NCI-H128 (cell line): ENCODE results near the gene POLG.
A peak's percentile ranks its signal among the peaks of the same experiment; 100 is the strongest.

Source experiments
- DNase-seq: peaks from one replicate; lab custom pipeline; 2025; ENCODE audit not compliant: unreplicated experiment; lab: John Stamatoyannopoulos, UW

POLG gene

DNA sequence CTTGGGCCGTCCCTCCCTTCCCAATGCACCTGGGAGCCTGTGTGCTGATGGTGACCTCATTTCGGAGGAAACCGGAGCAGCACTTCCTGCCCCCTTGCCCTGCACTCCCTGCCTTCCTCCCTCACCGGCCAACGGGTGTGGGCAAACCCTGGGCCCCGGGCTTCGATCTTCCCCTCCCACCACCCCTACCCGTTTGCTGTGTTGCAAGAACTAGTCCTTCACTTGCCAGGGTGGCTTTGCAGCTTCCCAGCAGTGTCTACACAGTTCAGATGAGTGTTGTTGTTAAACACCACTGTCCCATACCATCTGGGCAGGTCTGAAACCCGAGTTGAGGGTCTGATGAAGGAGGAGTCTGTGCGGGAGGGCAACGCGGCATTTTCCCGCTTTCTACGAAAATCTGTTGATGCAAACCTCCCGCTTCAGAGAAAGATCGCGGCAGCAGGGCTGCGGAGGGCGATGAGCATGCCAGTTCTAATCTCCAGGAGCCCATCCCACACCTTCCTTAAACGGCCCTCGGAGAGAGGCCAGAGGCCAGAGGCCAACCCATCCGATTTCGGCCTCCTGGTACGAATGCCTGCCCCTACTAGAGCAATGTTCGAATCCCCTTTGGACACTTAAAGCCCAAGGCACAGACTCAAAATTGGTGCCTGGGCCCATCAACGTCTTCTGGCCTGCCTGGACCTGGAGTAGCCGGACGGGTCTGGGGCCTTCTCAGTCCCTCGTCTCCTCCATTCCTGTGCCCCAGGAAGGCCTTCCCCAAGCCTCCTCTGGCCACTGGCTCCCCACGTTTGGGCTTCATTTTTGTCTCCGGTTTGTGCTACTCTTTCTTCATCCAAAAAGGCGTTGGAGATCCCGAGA lies 35.7 kb upstream of the POLG start:
- DNase-seq = no peak

DNA sequence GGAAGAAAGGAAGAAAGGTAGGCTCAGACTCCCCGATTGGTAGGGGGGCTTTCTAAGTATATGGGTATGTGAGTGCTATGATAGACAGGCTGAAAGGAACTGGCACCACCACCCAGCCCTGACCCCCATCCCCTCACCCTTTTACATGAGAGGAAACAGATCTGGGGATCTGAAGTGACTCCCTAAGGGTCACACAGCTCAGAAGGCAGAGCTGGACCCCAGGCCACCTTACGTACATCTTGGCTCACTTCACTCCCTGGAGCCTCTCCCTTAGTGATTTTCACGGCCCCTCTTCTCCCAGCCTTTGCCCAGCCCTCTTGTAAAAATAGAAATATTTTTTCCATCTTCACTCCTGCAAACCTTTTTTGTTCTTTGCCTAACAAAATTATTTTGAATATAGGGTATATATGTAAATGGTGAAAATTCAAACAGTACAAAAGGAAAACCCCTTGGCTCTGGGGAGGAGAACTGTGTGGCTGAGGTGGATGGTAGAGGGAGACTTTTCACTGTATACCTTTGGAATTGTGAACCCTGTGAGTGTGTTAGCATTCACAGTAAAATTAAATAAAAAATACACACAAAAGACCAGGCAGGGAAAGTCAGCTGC lies 34.8 kb upstream of the POLG start:
- DNase-seq = no peak

- DNase-seq = no peak
Measured at GRCh38 chr15:89368566-89369223, 34.1 kb upstream of the POLG start.

DNA sequence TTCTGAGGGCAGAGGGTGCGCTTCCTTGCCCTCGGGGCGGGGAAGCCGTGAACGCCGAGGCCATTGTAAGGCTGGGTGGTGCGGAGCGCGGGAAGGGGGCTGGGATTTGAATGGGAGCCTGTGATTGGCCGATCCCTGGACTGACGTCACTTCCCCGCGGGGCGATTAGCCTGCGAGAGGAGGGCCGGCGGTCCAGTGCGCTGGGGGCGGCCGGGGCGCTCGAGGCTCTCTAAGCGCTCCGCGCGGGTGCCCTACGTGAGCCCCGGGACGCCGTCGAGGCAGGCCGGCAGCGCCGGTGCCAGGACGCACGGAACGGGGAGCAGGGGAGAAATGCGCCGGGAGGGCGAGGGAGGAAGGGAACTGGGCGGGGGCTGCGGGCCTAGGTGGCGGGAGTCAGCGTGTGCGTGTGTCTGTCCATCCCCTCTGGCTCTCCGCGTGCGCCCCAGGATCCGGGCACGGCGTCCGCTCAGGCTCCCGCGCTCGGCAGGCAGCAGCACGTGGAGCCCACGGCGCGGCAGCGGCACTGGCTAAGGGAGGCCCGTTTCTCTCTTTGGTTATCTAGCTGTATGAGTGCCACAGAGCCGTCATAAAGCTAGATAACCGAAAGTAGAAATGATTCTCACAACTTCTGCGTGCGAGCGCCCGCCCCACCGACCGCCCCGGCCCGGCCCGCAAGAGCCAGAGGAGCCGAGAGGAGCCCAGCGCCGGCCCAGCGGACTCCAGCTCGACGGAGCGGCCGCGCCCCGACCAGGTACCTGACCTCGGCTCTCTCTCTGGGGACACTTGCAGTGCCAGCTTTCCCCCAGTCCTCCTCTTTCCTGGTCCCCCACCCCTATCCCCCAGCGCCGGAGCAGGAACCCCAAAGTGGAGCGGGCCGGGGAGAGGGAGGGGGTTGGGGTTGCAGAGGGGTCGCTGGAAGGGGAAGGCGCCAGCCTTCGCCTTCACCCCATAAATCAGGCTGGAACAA lies 33.1 kb upstream of the POLG start:
- peak; percentile 57 for DNase-seq

- no peak for DNase-seq
Measured at GRCh38 chr15:89366656-89367393, 32.2 kb upstream of the POLG start.

DNA sequence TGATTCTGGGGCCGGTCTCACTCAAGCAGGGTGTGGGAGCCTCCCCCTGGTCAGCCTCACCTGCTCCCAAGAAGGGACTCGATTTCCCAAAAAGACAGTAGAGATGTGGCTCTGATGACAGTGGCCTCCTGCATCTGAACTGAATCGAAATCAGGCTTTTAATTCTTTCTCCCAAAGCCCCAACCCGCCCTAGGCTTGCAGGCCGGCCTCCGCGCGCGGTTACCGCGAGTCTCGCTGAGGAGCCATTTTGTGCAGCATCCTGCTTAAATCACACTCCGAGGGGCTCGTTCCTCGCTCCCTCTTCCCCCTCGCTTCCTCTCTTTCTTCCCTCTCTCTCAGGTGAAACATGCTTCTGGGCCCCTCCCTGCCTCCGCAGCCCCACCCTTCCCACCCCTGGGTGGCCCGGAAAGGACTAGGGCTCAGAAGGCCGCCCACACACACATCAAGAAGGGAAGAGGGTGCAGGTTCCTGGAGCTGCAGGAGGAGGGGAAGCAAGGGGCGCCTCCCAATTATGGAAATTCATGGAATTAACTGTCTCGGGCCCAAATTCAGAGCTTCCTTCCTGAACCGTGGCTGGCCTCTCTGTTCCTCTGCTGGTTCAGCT lies 30.9 kb upstream of the POLG start:
- DNase-seq = no peak

GRCh38 chr15:89364741-89365450 lies 30.3 kb upstream of the POLG start:
- DNase-seq = no peak

GRCh38 chr15:89364341-89364740 lies 29.7 kb upstream of the POLG start:
- DNase-seq = no peak

DNA sequence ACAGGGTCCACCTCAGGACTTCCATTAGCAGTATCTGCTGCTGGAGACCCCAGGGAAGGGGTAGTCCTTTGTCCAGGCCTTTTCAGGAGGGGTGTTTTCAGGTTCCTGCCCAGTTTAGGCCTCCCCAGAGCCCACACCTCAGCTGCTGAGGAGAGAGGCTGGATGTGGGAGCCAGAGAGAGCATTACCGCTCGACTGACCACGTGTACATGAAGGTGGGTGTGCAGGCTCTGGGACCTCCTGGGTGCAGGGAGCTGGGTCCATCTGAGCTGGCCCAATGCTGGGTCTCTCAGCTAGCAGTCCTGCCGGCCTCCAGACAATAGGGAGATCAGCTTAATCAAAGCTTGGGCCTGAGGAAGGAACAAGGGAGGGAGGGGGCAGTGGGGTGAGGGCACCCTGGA lies 29.1 kb upstream of the POLG start:
- DNase-seq = no peak

DNA sequence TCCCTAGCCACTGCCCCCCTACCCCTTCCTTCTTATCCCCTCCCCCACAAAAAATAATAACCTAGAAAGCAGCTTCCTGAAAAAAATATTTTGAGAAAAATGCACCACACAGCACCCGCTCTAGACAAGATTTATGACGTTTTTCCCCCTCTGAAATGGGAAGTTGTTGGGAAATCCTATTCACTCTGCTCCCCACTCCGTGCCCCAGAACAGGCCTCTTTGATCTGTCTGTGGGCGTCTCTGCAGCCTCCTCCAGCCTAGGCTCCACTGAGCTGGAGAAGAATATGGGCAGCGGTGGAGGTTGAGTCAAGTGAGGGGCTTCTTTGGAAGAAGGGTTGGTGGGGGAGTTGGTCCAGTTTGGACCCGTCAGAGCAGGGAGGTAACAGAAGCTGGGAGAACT lies 28.5 kb upstream of the POLG start:
- no peak for DNase-seq

DNA sequence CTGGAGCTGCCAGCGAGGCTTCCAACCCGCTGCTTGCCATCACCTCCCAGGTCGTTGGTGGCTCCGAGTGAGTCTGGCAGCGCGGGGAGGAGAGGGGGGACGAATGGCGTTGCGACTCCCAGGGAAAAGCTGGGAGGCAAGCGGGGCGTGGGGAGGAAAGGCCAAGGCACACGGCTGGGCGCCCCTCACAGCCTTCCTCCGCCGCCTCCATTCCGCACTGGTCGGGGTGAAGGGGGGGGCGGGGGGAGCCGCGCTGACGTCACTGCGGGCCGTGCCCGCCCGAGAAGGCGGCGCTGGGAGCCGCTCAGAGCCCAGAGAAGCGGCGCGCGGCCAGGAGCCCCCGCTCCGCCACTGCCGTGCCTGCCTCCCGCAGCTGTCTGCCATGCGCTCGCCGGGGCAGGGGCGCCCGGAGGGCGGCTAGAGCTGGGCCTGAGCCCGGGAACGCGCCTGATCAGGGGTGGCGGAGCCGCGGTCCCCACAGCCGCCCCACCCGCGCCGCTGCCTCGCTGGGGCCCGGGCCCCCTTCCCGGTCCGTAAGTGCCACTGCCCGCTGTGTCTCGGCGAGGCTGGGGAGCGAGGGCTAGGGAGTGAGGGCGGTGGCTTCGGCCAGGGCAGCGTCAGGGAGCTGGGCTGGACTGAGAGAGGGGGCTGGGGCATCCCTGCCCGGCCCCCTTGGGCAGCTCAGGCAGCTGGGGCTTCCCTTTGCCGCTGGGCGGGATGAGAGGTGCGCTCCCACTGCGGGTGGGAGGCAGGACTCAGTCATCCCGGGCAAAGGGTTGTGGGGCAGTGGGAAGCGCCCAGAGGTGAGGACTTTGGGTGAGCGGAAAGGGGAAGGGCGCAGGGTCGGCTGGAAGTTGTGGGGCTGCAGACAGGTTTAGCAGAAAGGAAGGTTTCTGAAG lies 27.8 kb upstream of the POLG start:
- no peak for DNase-seq

DNA sequence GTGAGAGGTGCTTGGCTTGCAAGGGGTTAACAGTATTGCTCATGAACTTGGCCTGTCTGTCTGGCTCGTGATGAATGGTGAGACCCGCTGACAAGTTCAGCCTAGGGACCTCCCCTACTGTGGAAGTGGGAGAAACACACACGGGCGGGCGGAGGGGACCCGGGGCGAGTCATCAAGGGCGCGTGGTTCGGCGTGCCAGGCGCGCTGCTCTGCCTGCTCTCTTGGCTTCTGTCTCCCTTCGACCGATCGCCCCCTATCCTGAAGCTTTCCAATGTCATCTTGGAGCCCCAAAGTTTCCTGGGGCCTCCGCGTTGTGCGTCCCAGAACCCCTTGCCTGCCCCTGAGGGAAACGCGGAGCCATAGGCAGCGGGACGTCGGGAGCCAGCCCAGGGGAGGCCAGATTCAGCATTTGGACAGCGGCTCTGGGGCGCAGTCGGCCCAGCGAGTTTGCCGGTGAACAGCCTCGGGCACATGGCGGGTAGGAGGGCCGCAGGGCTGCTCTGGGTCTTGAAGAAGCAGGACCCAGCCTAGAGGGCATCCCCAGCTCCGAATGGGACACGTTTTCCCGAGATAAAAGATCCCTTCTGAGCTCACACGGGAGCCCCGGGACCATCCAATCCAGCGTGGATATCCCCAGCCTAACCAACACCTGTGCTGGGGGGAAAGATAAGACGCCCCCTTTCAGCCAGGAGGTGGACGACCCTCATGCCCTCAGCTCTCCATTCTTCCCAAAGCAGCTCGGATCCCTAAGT lies 27.0 kb upstream of the POLG start:
- DNase-seq = no peak

GRCh38 chr15:89360294-89360971 lies 25.8 kb upstream of the POLG start:
- no peak for DNase-seq

GRCh38 chr15:89359471-89360293 lies 25.1 kb upstream of the POLG start:
- DNase-seq = no peak

GRCh38 chr15:89358755-89359439 lies 24.3 kb upstream of the POLG start:
- DNase-seq = peak; percentile 57

GRCh38 chr15:89358435-89358754 lies 23.8 kb upstream of the POLG start:
- no peak for DNase-seq
